HepG2 (cell line): ENCODE results near the gene PLIN4. TPM values are rescaled to one million over a fixed set of nuclear protein-coding genes. Genes with fewer than 3 reads are reported as not detected.

ENCODE experiments used
- FOSL1 ChIP-seq: sonication (generic); formaldehyde crosslinking; IDR thresholded peaks from 2 replicates; pipeline ENCODE4 v1.9.0; 2021; ENCODE audit warnings: missing genetic modification reagents, borderline replicate concordance
- FOXA3 ChIP-seq: IDR thresholded peaks from 2 replicates; pipeline ENCODE4 v1.6.1; 2016; ENCODE audit warnings: missing genetic modification reagents, missing compliant biosample characterization
- FOXO4 ChIP-seq: sonication (generic); formaldehyde crosslinking; conservative IDR thresholded peaks from 2 replicates; pipeline ENCODE4 v1.8.1; 2023; ENCODE audit warnings: missing genetic modification reagents
- GMEB1 ChIP-seq: sonication (generic); formaldehyde crosslinking; IDR thresholded peaks from 2 replicates; pipeline ENCODE4 v1.5.1; 2020; ENCODE audit warnings: missing genetic modification reagents, mild to moderate bottlenecking, borderline replicate concordance
- HIC2 ChIP-seq: sonication (generic); formaldehyde crosslinking; IDR thresholded peaks from 2 replicates; pipeline ENCODE4 v1.9.0; 2022; ENCODE audit warnings: low read depth, missing genetic modification reagents
- HINFP ChIP-seq: sonication (generic); formaldehyde crosslinking; IDR thresholded peaks from 2 replicates; pipeline ENCODE4 v1.4.0; 2020; ENCODE audit warnings: low read depth, mild to moderate bottlenecking, missing genetic modification reagents
- MBD4 ChIP-seq: IDR thresholded peaks from 2 replicates; pipeline ENCODE4 v1.6.1; 2012; ENCODE audit warnings: low read length, inconsistent platforms, borderline replicate concordance
- NFAT5 ChIP-seq: sonication (generic); formaldehyde crosslinking; IDR thresholded peaks from 2 replicates; pipeline ENCODE4 v1.4.0; 2020; ENCODE audit warnings: missing genetic modification reagents
- NFATC3 ChIP-seq: sonication (generic); formaldehyde crosslinking; IDR thresholded peaks from 2 replicates; pipeline ENCODE4 v1.5.1; 2020; ENCODE audit warnings: mild to moderate bottlenecking, missing genetic modification reagents
- NKX3-1 ChIP-seq: sonication (generic); formaldehyde crosslinking; IDR thresholded peaks from 2 replicates; pipeline ENCODE4 v1.5.0; 2020; ENCODE audit warnings: missing genetic modification reagents
- TCF12 ChIP-seq, 2 experiments: fragments of 450-650 bp in 1 of 2; sonication (generic) in 1 of 2; formaldehyde crosslinking in 1 of 2; IDR thresholded peaks; 2 replicates each; pipeline versions ENCODE4 v1.6.1 to v1.8.0; 2017 to 2022; ENCODE audit warnings: antibody characterized with exemption in 1 of 2, mild to moderate bottlenecking in 1 of 2, missing genetic modification reagents in 1 of 2, moderate library complexity in 1 of 2
- ZNF160 ChIP-seq: sonication (generic); formaldehyde crosslinking; IDR thresholded peaks from 2 replicates; pipeline ENCODE4 v1.8.0; 2022; ENCODE audit warnings: mild to moderate bottlenecking, inconsistent platforms, missing genetic modification reagents
- ZNF383 ChIP-seq: sonication (generic); formaldehyde crosslinking; IDR thresholded peaks from 2 replicates; pipeline ENCODE4 v1.4.0; 2020; ENCODE audit warnings: missing genetic modification reagents, mild to moderate bottlenecking, borderline replicate concordance
- ZNF562 ChIP-seq: sonication (generic); formaldehyde crosslinking; IDR thresholded peaks from 2 replicates; pipeline ENCODE4 v1.8.0; 2022; ENCODE audit warnings: missing genetic modification reagents, borderline replicate concordance
- ZNF563 ChIP-seq: sonication (generic); formaldehyde crosslinking; IDR thresholded peaks from 2 replicates; pipeline ENCODE4 v1.8.0; 2022; ENCODE audit warnings: mild to moderate bottlenecking, moderate library complexity, missing genetic modification reagents
- ZNF660 ChIP-seq: sonication (generic); formaldehyde crosslinking; IDR thresholded peaks from 2 replicates; pipeline ENCODE4 v1.5.1; 2020; ENCODE audit warnings: mild to moderate bottlenecking, low read depth, missing genetic modification reagents, borderline replicate concordance
- polyA plus RNA-seq, 8 experiments: library from polyadenylated mRNA; depleted of rRNA in 3 of 8; stranded (reverse) in 7 of 8; unstranded in 1 of 8; fragments of >200 nt; fragmentation: Illumina TruSeq in 4 of 8; extraction: Trizol in 4 of 8; gene quantifications; 2 replicates each; pipeline versions ENCODE4 v1.2.1 to v1.2.3, GENCODE V29; 2011 to 2016; ENCODE audit warnings: low read depth in 4 of 8, missing spikeins in 1 of 8, mixed read lengths in 1 of 8; ENCODE audit not compliant: insufficient read depth in 1 of 8
- total RNA-seq, 5 experiments: library from RNA; depleted of rRNA; stranded (reverse); fragments of >200 nt; fragmentation: Illumina TruSeq; extraction: Trizol; gene quantifications; 2 replicates each; pipeline ENCODE4 v1.2.3, GENCODE V29; 2016; ENCODE audit warnings: low read depth in 1 of 5

Gene PLIN4
- total and polyA plus RNA-seq, 2 of the 13 experiments (the other 11 are each of a cell fraction or from before 2014, with no cell fraction given): 1.1 to 1.3 TPM

- TF ChIP-seq NFAT5 (CRISPR knock-in tag): no peak
- no peak for TF ChIP-seq FOSL1 (CRISPR knock-in tag)
- TF ChIP-seq ZNF563: no peak; the same call in 1 of the 2 replicates
- no peak for TF ChIP-seq NKX3-1
- TF ChIP-seq ZNF660 (CRISPR knock-in tag): no peak
- TF ChIP-seq ZNF383: no peak
- no peak for TF ChIP-seq TCF12 (IDR thresholded peaks at IDR 0.05)
- TF ChIP-seq TCF12 (CRISPR knock-in tag; IDR thresholded peaks at IDR 0.05): no peak
- TF ChIP-seq HINFP (CRISPR knock-in tag): no peak
- TF ChIP-seq NFATC3 (CRISPR knock-in tag): no peak
- no peak for TF ChIP-seq GMEB1 (CRISPR knock-in tag)
- no peak for TF ChIP-seq MBD4
- no peak for TF ChIP-seq ZNF562 (CRISPR knock-in tag)
- TF ChIP-seq ZNF160 (CRISPR knock-in tag): no peak
- peak; percentile 75; the same call in 1 of the 2 replicates for TF ChIP-seq HIC2 (CRISPR knock-in tag)
- no peak for TF ChIP-seq FOXA3 (CRISPR knock-in tag)
- TF ChIP-seq FOXO4 (CRISPR knock-in tag): no peak
Measured at GRCh38 chr19:4539693-4540581, 21.7 kb upstream of the PLIN4 start, which contains the start of gene LRG1 (continued).
